Heart right ventricle (tissue), 16 donors: ENCODE measurements around the gene GAGE1. TPM values are rescaled to one million over a fixed set of nuclear protein-coding genes. Genes with fewer than 3 reads are reported as not detected.

ENCODE experiments used
- ATAC-seq, 8 donors: fragments of 200-7000 bp; cut with Tn5 transposase; one replicate each; pipeline ENCODE4 v1.9.1; 2020; ENCODE audit warnings: mild to moderate bottlenecking in 8 of 8, moderate library complexity in 8 of 8, moderate number of reproducible peaks in 1 of 8
- DNase-seq, 2 donors: peaks; one replicate each; pipeline ENCODE4 v3.0.0-alpha.2; 2020
- H3K27ac ChIP-seq, 10 donors: fragments of 200-600 bp; sonication (generic) in 2 of 10; one replicate each; pipeline versions ENCODE4 v1.5.0 to v1.8.0; 2020 to 2022; ENCODE audit warnings: mild to moderate bottlenecking in 3 of 10
- H3K27me3 ChIP-seq, 7 donors: fragments of 200-600 bp; one replicate each; pipeline ENCODE4 v1.8.0; 2021 to 2022; ENCODE audit warnings: mild to moderate bottlenecking in 2 of 7
- H3K36me3 ChIP-seq, 9 donors: fragments of 200-600 bp; sonication (generic) in 1 of 9; one replicate each; pipeline versions ENCODE4 v1.5.0 to v1.8.0; 2020 to 2022; ENCODE audit warnings: mild to moderate bottlenecking in 2 of 9
- H3K4me1 ChIP-seq, 9 donors: fragments of 200-600 bp; sonication (generic) in 1 of 9; one replicate each; pipeline versions ENCODE4 v1.5.0 to v1.8.0; 2020 to 2022; ENCODE audit warnings: mild to moderate bottlenecking in 4 of 9
- H3K4me3 ChIP-seq, 10 donors: fragments of 200-600 bp; sonication (generic) in 2 of 10; one replicate each; pipeline versions ENCODE4 v1.5.0 to v1.8.0; 2020 to 2022; ENCODE audit warnings: mild to moderate bottlenecking in 7 of 10, moderate library complexity in 2 of 10
- H3K9me3 ChIP-seq, 11 donors: fragments of 200-600 bp in 10 of 11; sonication (generic) in 2 of 11; one replicate each; pipeline versions ENCODE4 v1.5.0 to v1.8.0; 2013 to 2022; ENCODE audit warnings: mild to moderate bottlenecking in 2 of 11, control low read depth in 1 of 11, moderate library complexity in 1 of 11
- CTCF ChIP-seq, 9 donors: fragments of 200-600 bp; sonication (generic) in 2 of 9; IDR thresholded peaks; one replicate each; pipeline versions ENCODE4 v1.5.0 to v1.8.0; 2021 to 2022; ENCODE audit warnings: antibody characterized with exemption in 9 of 9, mild to moderate bottlenecking in 5 of 9, moderate library complexity in 1 of 9
- WGBS, 2 donors: extraction: QIAGEN DNeasy Blood & Tissue Kit; methylation state at CpG; one replicate each; pipeline ENCODE4 v1.1.7; 2013; ENCODE audit warnings: inconsistent platforms in 1 of 2; 5-methylcytosine and 5-hydroxymethylcytosine counted together
- intact Hi-C, 10 donors: fragments of 100-400 bp; cut with DNase I; formaldehyde crosslinking; loops; one replicate each; pipeline versions ENCODE4 v1.11.1 to v1.14.2; 2022
- polyA plus RNA-seq, 2 donors: library from polyadenylated mRNA; stranded (reverse); fragments of 200-250 nt; gene quantifications; one replicate each; pipeline ENCODE4 v1.2.3, GENCODE V29; 2013
- total RNA-seq, 10 donors: library from RNA; stranded (reverse); fragmentation: NEBNext Ultra II Directional in 3 of 10; extraction: Animal tissue kit (Norgen Biotek cat#: 25700) in 3 of 10; gene quantifications; one replicate each; pipeline versions ENCODE4 v1.2.1 to v1.2.4, GENCODE V29; 2021 to 2023
- donor health status: Arrhythmogenic right ventricular cardiomyopathy.
- donor health status: ischemic (EF 13 %, LVEDD 7.1; RV severe dilation, severe dysfunction).
- donor health status: healthy with polysubstance abuse.
- donor health status: DM: no; HTN: yes; CAD: no.
- donor health status: DM: no; HTN: no; CAD: no.
- donor health status: ischemic (EF 25% LVEDD 6.9; RV normal size, moderate dysfunction).
- donor health status: ischemic (EF 25% LVEDD 5.7; RV mildly dilated, moderate dysfunction).
- donor health status: healthy.
- donor health status: DM: yes; HTN: yes; CAD: no.
- donor health status: Ischemic cardiomyopathy.
- donor health status: ischemic (EF 35%, LVEDD 5.7; RV mildly dilated, moderate dysfunction).
- donor health status: nonischemic (EF 11% LVEDD 7.7; RV severe dilation, severe dysfunction).
- donor health status: DM: yes; HTN: yes; CAD: no.
- donor health status: PGD.
- donor health status: ischemic (EF 29% LVEDD 5.4; RV normal size, mild dysfunction).
- donor health status: nonischemic (EF 23%, LVEDD 6.1; RV moderate dilation, normal function).

The GAGE1 gene
- total and polyA plus RNA-seq, 12 donors, result not detected

GRCh38 chrX:49610718-49611310 lies 12.0 kb downstream of the GAGE1 start:
- Histone ChIP-seq H3K4me1 (no peaks in the 10 kb centered on the region), H3K27ac (no peak overlapping the region), H3K4me3 (no peak overlapping the region), H3K9me3 (no peaks in the 10 kb centered on the region), H3K36me3 (no peaks in the 10 kb centered on the region), H3K27me3 (peaks cover 0 to 49% (median 0%) of the 10 kb centered on the region in 7 donors)
- DNase-seq (no peak), ATAC-seq (no peak)
- intact Hi-C loops, result no loop called here
- no peak for TF ChIP-seq CTCF (IDR thresholded peaks at IDR 0.05)
- WGBS, 2 donors, result 34 to 42% methylated on average over 7 of the region's 7 CpGs

GRCh38 chrX:49618574-49618973 lies 19.8 kb downstream of the GAGE1 start:
- peaks cover 0 to 3% (median 0%) of the 10 kb centered on the region in 7 donors for H3K27me3 ChIP-seq
- no peak for ATAC-seq
- no peaks in the 10 kb centered on the region for H3K4me1 ChIP-seq
- H3K9me3 ChIP-seq, result no peaks in the 10 kb centered on the region
- 85 to 92% methylated on average over 2 of the region's 2 CpGs for WGBS, 2 donors
- DNase-seq, result no peak
- intact Hi-C loops, result no loop called here
- no peaks in the 10 kb centered on the region for H3K36me3 ChIP-seq
- no peak for TF ChIP-seq CTCF (IDR thresholded peaks at IDR 0.05)
- H3K4me3 ChIP-seq, result no peak overlapping the region
- H3K27ac ChIP-seq, result no peak overlapping the region

GRCh38 chrX:49627086-49627777 lies 28.4 kb downstream of the GAGE1 start:
- DNase-seq (peak in 1 of 2 donors; percentile 3), ATAC-seq (peak in 2 of 8 donors; percentile 25 to 41)
- TF ChIP-seq CTCF (IDR thresholded peaks at IDR 0.05), result peak in 2 of 9 donors; percentile 14 to 30
- Histone ChIP-seq H3K36me3 (no peaks in the 10 kb centered on the region), H3K4me1 (no peaks in the 10 kb centered on the region), H3K27me3 (no peaks in the 10 kb centered on the region), H3K9me3 (peaks cover 0 to 37% (median 0%) of the 10 kb centered on the region in 11 donors), H3K4me3 (peak overlapping the region in 1 of 10 donors; percentile 22), H3K27ac (no peak overlapping the region)
- intact Hi-C loops, result no loop called here
- 25 to 53% methylated on average over 28 to 33 of the region's 33 CpGs for WGBS, 2 donors

- H3K36me3 ChIP-seq, result no peaks in the 10 kb centered on the region
- H3K27ac ChIP-seq, result no peak overlapping the region
- DNase-seq (no peak), ATAC-seq (no peak)
- peaks cover 0 to 66% (median 0%) of the 10 kb centered on the region in 7 donors for H3K27me3 ChIP-seq
- no peak overlapping the region for H3K4me3 ChIP-seq
- no peaks in the 10 kb centered on the region for H3K4me1 ChIP-seq
- 83% methylated on average over 7 to 8 of the region's 8 CpGs for WGBS, 2 donors
- no peak for TF ChIP-seq CTCF (IDR thresholded peaks at IDR 0.05)
- no peaks in the 10 kb centered on the region for H3K9me3 ChIP-seq
- intact Hi-C loops, result no loop called here
Observed at GRCh38 chrX:49644991-49645637, 46.3 kb downstream of the GAGE1 start.
